Erythroblast (primary cell): ENCODE data around the gene RCSD1.

ENCODE experiments used
- DNase-seq, 2 experiments: peaks; one replicate each; lab custom pipeline; 2025; lab: John Stamatoyannopoulos, UW
- GATA1 ChIP-seq: IDR thresholded peaks from 2 replicates; pipeline ENCODE4 v1.6.1; 2011; ENCODE audit warnings: low read depth, mild to moderate bottlenecking, control low read depth, low read length, moderate library complexity
- POLR2A ChIP-seq: IDR thresholded peaks from 2 replicates; pipeline ENCODE4 v1.6.1; 2011; ENCODE audit warnings: mild to moderate bottlenecking, low read length

RCSD1 gene

DNA sequence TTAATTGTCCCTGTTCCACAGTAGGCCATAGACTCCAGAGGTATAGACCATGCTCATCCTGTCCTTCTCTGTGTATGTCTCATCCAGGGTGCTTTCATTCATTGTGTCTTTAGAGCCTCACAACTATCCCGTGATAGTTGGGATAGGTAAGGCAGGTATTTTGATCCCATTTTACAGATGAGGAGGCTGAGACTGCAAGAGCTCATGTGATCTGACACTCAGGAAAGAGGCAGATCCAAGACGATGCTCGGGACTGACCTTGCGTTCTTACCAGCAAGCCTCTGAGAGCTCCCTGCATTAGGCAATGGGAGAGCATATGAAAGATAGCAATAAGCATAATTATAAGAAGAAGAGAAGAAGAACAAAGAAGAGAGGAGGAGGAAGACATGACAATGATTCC, 42.8 kb downstream of the RCSD1 start:
- no peak for DNase-seq
- TF ChIP-seq POLR2A: no peak
- no peak for TF ChIP-seq GATA1

DNA sequence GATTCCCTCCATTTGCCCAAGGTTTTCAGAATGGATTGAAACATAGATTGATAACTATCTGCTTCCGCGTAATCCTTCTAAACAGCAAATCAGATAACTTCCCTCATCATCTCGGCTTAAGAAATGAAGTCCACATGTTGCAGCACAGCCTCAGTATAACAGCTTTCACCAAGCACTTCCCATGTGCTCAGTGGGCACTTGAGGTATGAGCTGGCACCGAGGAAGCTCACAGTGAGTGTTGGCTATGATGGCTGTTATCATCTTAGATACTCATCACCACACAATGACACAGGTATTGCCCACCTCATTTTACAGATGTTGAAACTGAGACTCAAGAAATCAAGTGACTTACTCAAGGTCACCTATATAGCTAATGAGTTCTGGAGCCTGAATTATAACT, 43.2 kb downstream of the RCSD1 start:
- TF ChIP-seq POLR2A (no peak), GATA1 (no peak)
- no peak for DNase-seq

DNA sequence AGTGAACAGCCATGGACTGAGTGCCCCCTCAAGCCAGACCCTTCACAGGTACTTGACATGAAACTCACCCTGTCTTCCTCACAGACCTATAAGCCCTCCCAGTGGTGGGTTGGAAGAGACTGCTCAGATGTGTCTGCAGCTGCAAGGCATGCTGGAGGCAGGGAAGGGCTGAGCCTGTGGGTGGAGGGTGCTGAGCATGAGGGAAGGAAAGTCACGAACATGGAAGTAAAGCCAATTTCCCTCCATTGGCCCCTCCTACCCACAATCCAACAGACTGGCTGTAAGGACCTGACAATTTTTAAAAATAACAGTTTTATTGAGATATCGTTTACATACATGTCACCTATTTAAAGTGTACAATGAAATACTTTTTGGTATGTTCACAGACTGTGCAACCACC, 44.1 kb downstream of the RCSD1 start:
- TF ChIP-seq POLR2A: no peak
- TF ChIP-seq GATA1: no peak
- DNase-seq: no peak

DNA sequence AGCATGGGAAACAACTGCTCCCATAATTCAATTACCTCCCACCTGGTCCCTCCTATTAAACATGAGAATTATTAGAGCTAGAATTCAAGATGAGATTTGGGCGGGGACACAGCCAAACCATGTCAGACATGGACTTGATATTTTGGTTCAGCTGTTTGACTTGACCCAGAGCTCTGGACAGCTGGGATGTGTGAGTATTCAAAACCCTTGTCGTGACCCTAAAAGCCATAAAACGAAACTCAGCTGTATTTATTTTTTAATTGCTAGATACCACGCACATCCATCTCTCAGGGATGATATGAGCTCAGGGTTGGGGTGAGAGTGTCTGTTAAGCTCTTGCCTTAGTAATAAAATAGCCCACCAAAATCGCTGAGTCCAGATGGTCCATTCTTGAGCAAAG, 45.4 kb downstream of the RCSD1 start:
- no peak for DNase-seq
- TF ChIP-seq POLR2A (no peak), GATA1 (no peak)

DNA sequence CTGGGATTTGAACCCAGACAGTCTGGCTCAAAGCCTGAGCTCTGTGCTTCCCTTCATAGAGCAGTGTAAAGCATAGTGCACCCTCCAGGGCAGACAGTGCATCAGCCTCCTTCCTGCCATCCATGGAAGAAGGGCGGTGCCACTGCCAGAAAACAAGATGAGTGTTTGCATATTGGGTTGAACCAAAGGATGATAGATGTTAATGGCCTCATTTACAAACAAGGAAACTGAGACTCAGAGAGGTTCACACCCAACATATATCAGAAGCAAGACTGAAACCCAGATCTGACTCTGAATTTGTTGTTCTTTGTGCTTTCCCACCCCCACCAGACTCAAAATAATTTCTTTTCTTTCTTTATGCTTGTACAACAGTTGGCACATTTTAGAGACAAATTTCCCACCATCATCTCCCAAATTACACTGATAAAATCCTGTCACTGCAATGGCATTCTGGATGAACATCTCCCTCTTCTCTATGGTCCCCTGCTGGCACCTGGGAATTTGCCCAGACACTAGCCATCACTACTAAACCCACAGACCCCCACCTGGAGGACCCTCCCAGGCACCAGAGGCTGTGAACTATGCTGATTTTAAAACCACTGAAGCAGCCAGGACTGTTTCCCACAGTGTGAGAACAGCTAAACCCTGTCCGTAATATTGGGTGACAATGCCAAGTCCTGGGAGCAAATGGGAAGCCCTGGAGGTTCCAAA, 46.3 kb downstream of the RCSD1 start:
- TF ChIP-seq GATA1: no peak
- TF ChIP-seq POLR2A: no peak

DNA sequence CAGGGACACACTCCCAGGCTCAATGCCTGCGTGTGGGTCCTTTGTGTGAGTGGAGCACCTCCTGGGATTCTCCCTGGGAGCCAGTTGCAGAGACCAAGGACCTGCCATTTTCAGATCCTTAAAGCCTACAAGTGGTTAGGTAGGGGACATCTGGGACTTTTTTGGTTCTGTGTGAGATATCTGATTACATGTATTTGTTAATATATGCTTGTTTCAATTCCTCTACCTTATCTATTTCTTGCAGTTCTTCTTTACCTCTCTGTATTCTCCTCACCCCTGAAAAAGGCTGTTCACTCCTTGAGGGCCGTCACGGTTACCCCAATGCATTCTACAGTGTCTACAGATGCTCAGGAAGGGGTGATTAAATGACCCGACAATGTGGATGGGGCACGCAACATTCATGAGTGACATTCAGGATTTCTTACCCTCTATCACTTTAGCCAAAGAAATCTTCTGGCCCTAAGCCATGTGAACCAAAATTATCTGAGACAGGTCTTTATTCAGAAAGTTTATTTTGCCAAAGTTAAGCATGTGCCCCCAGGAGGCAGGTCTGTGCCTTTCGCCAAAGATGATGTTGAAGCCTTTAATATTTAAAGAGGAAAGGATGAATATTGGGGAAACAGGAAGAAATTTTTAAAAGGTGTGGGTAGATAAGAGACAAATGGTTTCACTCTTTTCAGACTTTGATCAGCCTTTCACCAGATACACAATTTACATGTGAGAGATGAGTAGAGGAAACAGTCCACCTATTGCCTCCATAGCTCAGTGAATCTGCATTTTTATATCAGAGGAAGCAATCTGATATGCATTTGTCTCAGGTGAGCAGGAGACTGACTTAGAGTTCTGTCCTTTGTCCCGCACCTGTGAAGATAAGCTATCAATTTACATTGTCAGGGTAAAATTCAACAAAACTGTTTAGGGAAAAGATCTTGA, 47.1 kb downstream of the RCSD1 start:
- TF ChIP-seq POLR2A (no peak), GATA1 (no peak)
- no peak for DNase-seq

More for the DNA sequence above, 46.3 kb downstream of the RCSD1 start:
- DNase-seq: no peak

DNA sequence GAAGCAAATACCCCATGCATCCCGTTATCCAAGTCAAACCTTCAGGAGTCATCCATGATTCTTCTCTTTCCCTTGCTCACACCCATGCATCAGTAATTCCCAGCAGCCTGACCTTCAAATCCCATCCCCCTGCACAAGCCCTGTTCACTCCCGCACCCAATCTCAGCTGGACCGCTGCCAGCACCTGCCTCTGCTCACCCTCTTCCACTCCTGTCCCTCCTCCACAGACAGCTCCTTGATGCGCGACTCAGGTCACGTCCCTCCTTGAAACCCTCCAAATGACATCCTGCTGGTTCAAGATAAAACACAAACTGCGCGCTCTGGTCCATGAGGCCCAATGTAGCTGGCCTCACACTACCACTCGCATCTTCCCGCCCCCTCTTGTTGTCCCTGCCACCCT, 48.4 kb downstream of the RCSD1 start:
- no peak for DNase-seq
- TF ChIP-seq POLR2A (no peak), GATA1 (no peak)

DNA sequence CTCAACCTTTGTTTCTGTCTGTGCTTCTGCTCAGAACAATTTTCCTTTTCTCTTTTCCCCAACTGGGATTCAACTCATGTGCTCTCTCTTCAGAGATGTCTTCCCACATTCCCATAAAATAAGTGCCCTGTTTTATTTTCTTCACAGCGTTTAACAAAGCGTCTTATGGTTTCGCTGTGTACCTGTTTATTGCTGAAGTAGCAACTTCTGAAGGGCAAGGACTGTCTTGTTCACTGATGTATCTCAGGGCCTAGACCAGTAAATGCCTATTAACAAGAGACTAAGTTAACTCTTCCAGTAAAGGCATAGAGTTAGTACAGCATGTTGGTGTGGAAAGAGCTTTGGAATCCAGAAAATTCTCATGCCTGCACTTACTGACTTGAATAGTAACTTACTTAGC, 48.8 kb downstream of the RCSD1 start:
- DNase-seq: no peak
- TF ChIP-seq GATA1: no peak
- TF ChIP-seq POLR2A: no peak

DNA sequence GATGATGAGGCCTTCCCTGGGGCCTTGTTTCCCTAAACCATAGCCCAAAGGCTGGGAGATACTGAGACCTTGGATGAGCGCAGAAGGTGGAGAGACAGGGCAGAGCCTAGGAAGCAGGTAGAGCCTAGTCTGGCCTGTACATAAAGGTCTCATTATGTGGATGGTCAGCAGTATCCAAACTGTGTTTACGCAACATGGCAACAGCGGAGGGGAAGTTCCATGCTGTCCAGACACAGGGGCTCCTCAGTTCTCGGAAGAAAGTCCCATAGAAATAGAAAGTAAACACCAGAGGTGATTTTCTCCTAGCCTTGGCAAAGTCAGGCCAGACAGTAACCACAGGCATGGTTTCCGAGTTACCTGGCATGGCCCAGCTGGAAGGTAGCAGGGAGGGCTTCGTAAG, 49.7 kb downstream of the RCSD1 start:
- TF ChIP-seq POLR2A (no peak), GATA1 (no peak)
- no peak for DNase-seq

DNA sequence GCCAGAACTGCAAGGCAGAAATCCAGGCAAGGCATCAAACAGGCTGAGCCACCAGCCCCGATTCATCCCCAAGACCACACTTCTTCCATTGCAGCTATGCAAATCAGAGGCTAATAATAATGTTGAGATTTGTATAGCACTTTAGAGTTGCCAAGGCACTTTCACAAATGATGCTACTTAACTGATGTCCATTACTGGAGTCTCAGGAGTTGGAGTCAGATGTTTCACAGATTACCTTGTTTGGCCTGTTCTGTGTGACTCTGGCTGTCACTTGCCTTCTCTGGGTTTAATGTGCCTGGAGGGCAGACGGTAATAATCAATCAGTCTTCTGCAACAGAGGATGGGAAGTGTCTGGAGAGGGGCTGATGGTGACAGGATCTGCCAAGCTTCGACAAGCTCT, 51.0 kb downstream of the RCSD1 start:
- no peak for DNase-seq
- TF ChIP-seq GATA1 (no peak), POLR2A (no peak)

DNA sequence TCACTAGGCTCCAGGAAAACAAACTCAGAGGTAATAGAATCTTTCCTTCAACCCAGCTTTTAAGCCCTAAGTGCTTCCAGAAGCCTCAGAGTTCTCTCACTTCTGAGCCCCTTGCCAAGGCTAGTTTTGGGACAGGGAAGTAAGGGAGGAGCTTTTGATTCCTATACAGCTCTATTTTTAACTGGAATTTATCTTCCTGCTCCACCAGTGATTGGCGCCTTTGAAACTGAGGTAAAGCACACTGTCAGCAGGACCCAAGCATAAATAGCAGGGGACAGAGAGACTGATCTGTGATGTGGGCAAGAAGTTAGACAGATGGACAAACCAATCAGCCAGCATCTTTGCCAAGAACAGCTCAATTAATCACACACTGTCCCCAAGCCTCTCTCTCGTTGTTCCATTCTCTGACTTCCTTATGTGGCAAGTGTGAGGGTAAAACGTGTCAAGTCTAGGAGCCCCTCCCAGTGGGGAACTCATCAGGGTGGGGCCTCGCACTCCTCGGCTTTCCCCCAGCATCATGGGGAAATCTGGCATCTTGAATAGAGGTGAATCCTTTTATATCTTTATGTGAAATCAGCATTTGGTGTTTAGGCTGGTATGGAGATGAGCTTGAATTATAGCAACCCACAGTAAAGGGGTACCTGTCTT, 51.5 kb downstream of the RCSD1 start:
- no peak for TF ChIP-seq GATA1
- no peak for TF ChIP-seq POLR2A
- no peak for DNase-seq

DNA sequence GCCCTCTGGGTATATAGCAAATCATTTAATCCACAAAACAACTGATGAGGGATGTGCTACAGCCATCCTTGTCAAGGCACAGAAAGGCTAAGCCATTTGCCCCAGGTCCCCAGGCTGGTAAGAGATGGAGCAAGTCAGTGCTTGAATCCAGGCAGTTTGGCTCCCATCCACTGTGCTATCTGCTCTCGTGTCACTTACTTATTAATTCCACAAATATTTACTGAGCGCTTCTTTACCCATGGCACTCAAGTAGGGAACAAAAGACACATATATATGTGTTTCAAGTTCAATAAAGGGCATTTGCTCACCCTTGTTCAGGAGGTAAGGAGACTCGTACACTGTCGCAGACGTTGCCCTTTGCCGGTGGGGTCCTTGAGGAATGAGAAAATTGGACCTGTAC, 53.2 kb downstream of the RCSD1 start:
- no peak for DNase-seq
- TF ChIP-seq GATA1 (no peak), POLR2A (no peak)

DNA sequence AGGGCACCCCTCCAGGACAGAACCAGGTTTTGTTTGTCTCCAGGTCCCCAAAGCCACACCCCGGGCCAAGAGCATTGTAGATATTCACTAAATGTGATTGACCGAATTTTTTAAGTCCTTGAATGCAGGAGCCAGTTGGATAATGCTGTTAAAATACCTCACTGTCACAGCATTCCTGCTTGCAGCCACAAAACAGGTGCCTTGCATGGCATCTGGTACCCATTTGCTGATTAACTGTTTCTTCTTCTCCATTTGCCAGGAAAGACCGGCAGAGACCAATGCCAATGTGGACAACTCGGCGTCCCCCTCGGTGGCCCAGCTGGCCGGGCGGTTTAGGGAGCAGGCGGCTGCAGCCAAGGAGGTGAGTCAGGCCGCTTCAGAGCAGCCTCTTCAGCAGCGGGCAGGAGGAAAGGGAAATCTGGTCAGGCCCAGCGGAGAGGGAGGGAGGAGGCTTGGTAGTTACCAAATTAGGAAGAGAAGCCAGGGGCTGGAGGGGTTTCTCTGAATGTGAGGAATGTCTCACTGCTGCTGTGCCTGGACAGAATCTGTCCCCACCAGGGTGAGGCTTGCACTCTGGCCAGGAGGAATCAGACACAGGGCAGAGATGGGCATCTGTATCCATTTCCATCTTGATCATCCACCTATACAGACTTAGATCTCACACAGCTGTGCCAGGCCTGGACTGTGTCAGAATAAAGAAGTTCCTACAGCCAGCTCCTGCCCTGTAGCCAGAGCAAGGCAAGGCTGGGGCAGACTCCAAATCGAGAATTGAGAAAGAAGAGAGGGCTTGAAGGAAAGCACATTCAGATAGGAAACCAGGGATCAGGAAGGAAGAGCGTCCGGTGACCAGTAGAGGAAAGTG, 53.8 kb downstream of the RCSD1 start:
- DNase-seq: no peak
- TF ChIP-seq POLR2A (no peak), GATA1 (no peak)
